ENCODE results near the gene LYPD8. TPM values are rescaled to one million over a fixed set of nuclear protein-coding genes. Genes with fewer than 3 reads are reported as not detected.

Gene LYPD8
- total RNA-seq, 4 donors from 2014 or later = not detected

DNA sequence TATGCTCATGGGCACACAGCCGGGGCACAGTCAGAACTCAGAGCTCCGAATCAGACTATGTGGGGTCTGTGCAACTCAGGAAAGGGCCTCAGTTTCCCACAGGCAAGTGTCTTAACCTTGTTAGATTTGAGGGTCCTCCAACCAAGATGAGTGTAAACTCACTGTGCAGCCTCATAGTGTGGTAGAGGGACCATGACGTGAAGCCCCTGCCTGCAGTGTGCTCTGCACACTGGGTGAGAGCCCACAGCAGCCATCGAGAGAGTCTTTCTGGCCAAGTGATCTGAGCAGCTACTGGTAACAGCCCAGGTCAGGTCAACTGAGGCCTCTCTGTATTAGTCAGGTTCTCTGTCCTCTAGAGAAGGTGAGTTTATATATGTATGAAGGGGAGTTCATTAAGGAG, 592 bp upstream of the LYPD8 start:
- WGBS, 2 donors (ENCODE audit: low coverage in 1 of 2) = 67 to 73% methylated on average over 1 to 2 of the region's 4 CpGs
- no peak for ATAC-seq
- H3K4me1 ChIP-seq = no peaks in the 10 kb centered on the region
- H3K36me3 ChIP-seq = no peaks in the 10 kb centered on the region
- no peak overlapping the region for H3K27ac ChIP-seq
- peaks cover 0 to 4% (median 0%) of the 10 kb centered on the region in 3 donors for H3K9me3 ChIP-seq
- no peaks in the 10 kb centered on the region for H3K27me3 ChIP-seq
- H3K4me3 ChIP-seq = no peak overlapping the region
- no peak for TF ChIP-seq EP300 (IDR thresholded peaks at IDR 0.05)
- TF ChIP-seq POLR2A (IDR thresholded peaks at IDR 0.05) = no peak
- TF ChIP-seq, protein P1, sequence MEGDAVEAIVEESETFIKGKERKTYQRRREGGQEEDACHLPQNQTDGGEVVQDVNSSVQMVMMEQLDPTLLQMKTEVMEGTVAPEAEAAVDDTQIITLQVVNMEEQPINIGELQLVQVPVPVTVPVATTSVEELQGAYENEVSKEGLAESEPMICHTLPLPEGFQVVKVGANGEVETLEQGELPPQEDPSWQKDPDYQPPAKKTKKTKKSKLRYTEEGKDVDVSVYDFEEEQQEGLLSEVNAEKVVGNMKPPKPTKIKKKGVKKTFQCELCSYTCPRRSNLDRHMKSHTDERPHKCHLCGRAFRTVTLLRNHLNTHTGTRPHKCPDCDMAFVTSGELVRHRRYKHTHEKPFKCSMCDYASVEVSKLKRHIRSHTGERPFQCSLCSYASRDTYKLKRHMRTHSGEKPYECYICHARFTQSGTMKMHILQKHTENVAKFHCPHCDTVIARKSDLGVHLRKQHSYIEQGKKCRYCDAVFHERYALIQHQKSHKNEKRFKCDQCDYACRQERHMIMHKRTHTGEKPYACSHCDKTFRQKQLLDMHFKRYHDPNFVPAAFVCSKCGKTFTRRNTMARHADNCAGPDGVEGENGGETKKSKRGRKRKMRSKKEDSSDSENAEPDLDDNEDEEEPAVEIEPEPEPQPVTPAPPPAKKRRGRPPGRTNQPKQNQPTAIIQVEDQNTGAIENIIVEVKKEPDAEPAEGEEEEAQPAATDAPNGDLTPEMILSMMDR (IDR thresholded peaks at IDR 0.05) = no peak
- no peak for TF ChIP-seq POLR2AphosphoS5 (IDR thresholded peaks at IDR 0.05)

DNA sequence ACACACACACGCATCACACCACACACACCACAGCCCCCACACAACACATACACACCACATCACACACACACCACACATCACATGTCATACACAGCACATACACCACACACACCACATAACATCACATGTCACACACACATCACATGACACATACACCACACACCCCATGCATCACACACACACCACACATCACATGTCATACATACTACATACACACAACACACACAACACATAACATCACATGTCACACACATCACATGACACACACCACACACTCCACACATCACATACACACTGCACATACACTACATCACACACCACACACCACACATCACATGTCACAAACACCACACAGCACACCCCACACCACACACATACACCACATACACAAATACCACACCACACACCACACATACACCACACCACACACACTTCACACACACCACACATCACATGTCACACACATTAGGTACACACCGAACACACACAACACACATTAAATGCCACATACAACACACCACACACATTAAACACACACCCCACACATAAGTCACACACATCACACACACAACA, 1.8 kb downstream of the LYPD8 start:
- no peaks in the 10 kb centered on the region for H3K9me3 ChIP-seq
- H3K4me1 ChIP-seq = no peaks in the 10 kb centered on the region
- H3K36me3 ChIP-seq = no peaks in the 10 kb centered on the region
- H3K27me3 ChIP-seq = no peaks in the 10 kb centered on the region
- TF ChIP-seq, protein P1 (IDR thresholded peaks at IDR 0.05) = no peak
- TF ChIP-seq POLR2AphosphoS5 (IDR thresholded peaks at IDR 0.05) (no peak), POLR2A (IDR thresholded peaks at IDR 0.05) (no peak), EP300 (IDR thresholded peaks at IDR 0.05) (no peak)
- WGBS, 2 donors (ENCODE audit: low coverage in 1 of 2) = 95 to 100% methylated on average over 1 to 2 of the region's 2 CpGs
- no peak overlapping the region for H3K4me3 ChIP-seq
- no peak overlapping the region for H3K27ac ChIP-seq
- ATAC-seq = no peak

DNA sequence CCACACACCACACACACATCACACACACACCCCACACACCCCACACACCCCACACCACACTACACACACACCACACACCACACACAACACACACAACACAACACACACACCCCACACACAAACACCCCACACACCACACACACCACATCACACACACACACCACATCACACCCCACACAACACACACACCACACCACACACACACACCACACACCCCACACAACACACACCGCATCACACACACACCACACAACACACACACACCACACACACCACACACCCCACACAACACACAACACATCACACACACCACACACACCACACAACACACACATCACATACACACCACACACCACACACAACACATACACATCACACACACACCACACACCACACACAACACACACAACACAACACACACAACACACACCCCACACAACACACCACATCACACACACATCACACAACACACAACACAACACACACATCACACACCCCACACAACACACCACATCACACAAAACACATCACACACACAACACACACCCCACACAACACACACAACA, 2.4 kb downstream of the LYPD8 start:
- TF ChIP-seq POLR2A (IDR thresholded peaks at IDR 0.05) (no peak), EP300 (IDR thresholded peaks at IDR 0.05) (no peak), POLR2AphosphoS5 (IDR thresholded peaks at IDR 0.05) (no peak)
- TF ChIP-seq, protein P1 (IDR thresholded peaks at IDR 0.05) = no peak

DNA sequence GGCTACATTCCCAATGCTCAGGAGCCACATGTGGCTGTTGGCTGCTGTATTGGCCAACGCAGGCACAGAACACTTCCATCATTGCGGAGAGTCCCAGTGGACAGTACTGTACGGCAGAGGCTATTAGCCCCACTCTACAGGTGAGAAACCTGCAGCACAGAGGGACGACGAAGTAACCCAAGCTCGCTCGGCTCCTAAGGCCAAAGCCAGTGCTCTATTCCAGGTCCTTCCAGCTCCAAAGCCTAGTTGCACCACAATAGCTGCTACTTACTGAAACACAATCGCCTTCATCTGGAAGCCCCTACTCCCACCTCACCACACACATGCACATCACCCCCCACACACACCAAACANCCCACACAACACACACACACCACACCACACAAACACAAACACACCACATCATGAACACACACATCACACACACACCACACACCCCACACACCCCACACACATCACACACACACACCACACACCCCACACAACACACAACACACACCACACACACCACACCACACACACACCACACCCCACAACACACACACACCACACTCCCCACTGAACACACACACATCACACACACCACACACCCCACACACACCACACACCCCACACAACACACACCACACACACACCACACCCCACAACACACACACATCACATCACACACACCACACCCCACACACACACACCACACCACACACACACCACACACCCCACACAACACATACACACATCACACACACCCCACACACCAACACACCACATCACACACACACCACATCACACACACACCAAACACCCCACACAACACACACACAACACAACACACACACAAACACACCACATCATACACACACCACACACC, 3.2 kb downstream of the LYPD8 start:
- no peaks in the 10 kb centered on the region for H3K4me1 ChIP-seq
- no peaks in the 10 kb centered on the region for H3K36me3 ChIP-seq
- ATAC-seq = no peak
- 43 to 83% methylated on average over 1 of the region's 8 CpGs for WGBS, 2 donors (ENCODE audit: low coverage in 1 of 2)
- no peak overlapping the region for H3K27ac ChIP-seq
- TF ChIP-seq, protein P1 (IDR thresholded peaks at IDR 0.05) = no peak
- no peak for TF ChIP-seq POLR2A (IDR thresholded peaks at IDR 0.05)
- TF ChIP-seq EP300 (IDR thresholded peaks at IDR 0.05) = no peak
- no peak for TF ChIP-seq POLR2AphosphoS5 (IDR thresholded peaks at IDR 0.05)
- no peaks in the 10 kb centered on the region for H3K9me3 ChIP-seq
- H3K4me3 ChIP-seq = no peak overlapping the region
- no peaks in the 10 kb centered on the region for H3K27me3 ChIP-seq

More for the DNA sequence above, 2.4 kb downstream of the LYPD8 start:
- H3K4me1 ChIP-seq = no peaks in the 10 kb centered on the region
- H3K9me3 ChIP-seq = no peaks in the 10 kb centered on the region
- no peak overlapping the region for H3K4me3 ChIP-seq
- H3K27me3 ChIP-seq = no peaks in the 10 kb centered on the region
- no peak overlapping the region for H3K27ac ChIP-seq
- no peaks in the 10 kb centered on the region for H3K36me3 ChIP-seq
- 89 to 100% methylated on average over 1 of the region's 1 CpG for WGBS, 2 donors (ENCODE audit: low coverage in 1 of 2)
- ATAC-seq = no peak
